DMS153 treated with DMSO at 0.1 percent for 48 hours (cell line): Measurements from ENCODE around the gene CNKSR2.
"Not testable (repeated sequence)": the region's sequence is repeated elsewhere in the genome, so short reads cannot be mapped to it uniquely, and the experiment has no call there.

Experiments used
- DNase-seq: peaks from one replicate; lab custom pipeline; 2025; ENCODE audit not compliant: unreplicated experiment; lab: John Stamatoyannopoulos, UW

The CNKSR2 gene

GRCh38 chrX:21438792-21439191 lies 64.6 kb downstream of the CNKSR2 start:
- DNase-seq = no peak

GRCh38 chrX:21440911-21441310 lies 66.7 kb downstream of the CNKSR2 start:
- DNase-seq = no peak

- no peak for DNase-seq
Observed at GRCh38 chrX:21457718-21458117, 83.5 kb downstream of the CNKSR2 start.

- DNase-seq = no peak
Observed at GRCh38 chrX:21469071-21469470, 94.9 kb downstream of the CNKSR2 start.

GRCh38 chrX:21476909-21477308 lies 102.7 kb downstream of the CNKSR2 start:
- no peak for DNase-seq

- DNase-seq = peak; percentile 25
Observed at GRCh38 chrX:21479695-21480270, 105.6 kb downstream of the CNKSR2 start.

- DNase-seq = no peak
Observed at GRCh38 chrX:21481761-21482160, 107.5 kb downstream of the CNKSR2 start.

- DNase-seq = not testable (repeated sequence)
Observed at GRCh38 chrX:21484051-21484450, 109.8 kb downstream of the CNKSR2 start.

- peak; percentile 70 for DNase-seq
Observed at GRCh38 chrX:21487832-21488231, 113.6 kb downstream of the CNKSR2 start.

- no peak for DNase-seq
Observed at GRCh38 chrX:21490341-21490740, 116.1 kb downstream of the CNKSR2 start.

GRCh38 chrX:21493226-21493830 lies 119.1 kb downstream of the CNKSR2 start:
- DNase-seq = no peak

- no peak for DNase-seq
Observed at GRCh38 chrX:21503593-21503992, 129.4 kb downstream of the CNKSR2 start.

GRCh38 chrX:21509912-21510311 lies 135.7 kb downstream of the CNKSR2 start:
- DNase-seq = no peak

GRCh38 chrX:21524008-21524407 lies 149.8 kb downstream of the CNKSR2 start:
- DNase-seq = no peak

GRCh38 chrX:21528076-21528475 lies 153.9 kb downstream of the CNKSR2 start:
- DNase-seq = no peak

- DNase-seq = no peak
Observed at GRCh38 chrX:21529771-21530170, 155.6 kb downstream of the CNKSR2 start.

GRCh38 chrX:21544642-21545041 lies 170.4 kb downstream of the CNKSR2 start:
- DNase-seq = not testable (repeated sequence)

- peak; percentile 3 for DNase-seq
Observed at GRCh38 chrX:21559417-21559816, 185.2 kb downstream of the CNKSR2 start.

GRCh38 chrX:21565025-21565424 lies 190.8 kb downstream of the CNKSR2 start:
- no peak for DNase-seq

GRCh38 chrX:21574793-21575192 lies 200.6 kb downstream of the CNKSR2 start:
- DNase-seq = no peak

- no peak for DNase-seq
Observed at GRCh38 chrX:21581479-21581878, 207.3 kb downstream of the CNKSR2 start.

- no peak for DNase-seq
Observed at GRCh38 chrX:21586001-21586400, 211.8 kb downstream of the CNKSR2 start.
